Thoracic aorta endothelial cell (primary cell): ENCODE measurements around the gene CDHR2. TPM values are rescaled to one million over a fixed set of nuclear protein-coding genes. Genes with fewer than 3 reads are reported as not detected.

Source experiments
- small RNA-seq: library from RNA; depleted of rRNA; stranded (forward); fragments of <200 nt; gene quantifications from one replicate; pipeline ENCODE3, GENCODE V24; 2012
- total RNA-seq: library from RNA; depleted of rRNA; stranded (reverse); fragments of >200 nt; gene quantifications from 2 replicates; pipeline ENCODE4 v1.2.3, GENCODE V29; 2012

Gene CDHR2
- not detected in 2 replicates for total RNA-seq

DNA sequence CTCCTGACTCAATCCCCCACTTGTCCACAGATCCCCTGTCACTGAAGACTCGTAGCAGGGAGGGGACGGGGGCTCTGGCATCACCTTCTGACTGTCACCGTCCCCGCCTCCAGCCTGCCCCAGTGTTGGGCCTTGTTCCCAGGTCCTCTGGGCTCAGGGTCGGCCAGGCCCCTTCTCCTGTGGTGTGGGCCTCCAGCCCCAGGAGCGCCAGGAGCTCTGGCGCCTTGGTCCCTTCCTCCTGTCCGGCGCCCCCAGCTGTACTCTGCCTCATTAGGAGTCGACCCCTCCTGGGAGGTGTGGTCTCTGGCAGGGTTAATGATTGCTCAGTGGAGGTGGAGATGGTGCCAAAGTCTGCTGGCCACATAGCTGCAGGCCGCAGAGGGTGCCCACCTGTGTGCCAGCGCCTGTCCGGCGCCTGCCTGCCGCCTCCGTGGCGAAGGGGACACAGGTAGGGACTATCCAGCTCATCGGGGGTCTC is at the start of gene CDHR2:
CDHR2 (plus strand) TSS at position 376 of the 478 bp plus-strand sequence. CDS start 16,011 bp downstream, outside the sequence.

DNA sequence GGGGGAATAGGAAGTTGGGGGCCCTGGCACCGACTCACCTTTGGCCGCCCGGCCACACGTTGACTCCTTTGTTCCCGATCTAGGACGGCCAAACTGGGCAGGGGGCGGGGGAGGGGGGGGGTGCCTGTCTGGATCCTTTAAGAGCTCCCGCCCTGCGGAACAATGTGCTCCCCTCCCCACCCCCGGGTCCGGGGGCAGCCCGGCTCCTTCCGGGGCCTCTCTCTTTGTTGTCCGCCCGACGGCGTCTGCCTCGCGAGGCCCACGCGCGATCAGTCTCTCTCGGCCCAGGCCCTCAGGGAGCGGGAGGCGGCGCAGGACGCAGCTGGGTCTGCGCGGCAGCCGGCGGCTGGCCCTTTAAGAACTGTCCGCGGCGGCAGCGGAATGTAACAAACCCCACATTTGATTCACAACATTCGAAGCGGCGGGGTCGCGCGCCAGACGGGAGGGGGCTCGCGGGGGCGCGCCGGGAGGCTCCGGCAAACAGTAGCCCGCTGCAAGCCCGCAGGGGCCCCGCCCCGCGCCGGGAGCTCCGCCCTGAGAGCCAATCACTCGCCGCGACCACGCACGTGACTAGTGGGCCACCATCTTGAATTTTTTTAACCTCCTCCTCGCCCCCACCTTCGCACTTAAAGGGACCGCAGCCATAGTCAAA is 12.1 kb upstream of the CDHR2 start, which contains the start of gene RNF44:
RNF44 (minus strand) TSS at position 501 of the 652 bp plus-strand sequence. CDS start 4,930 bp downstream, outside the sequence.

GRCh38 chr5:176609724-176610434 is 60.7 kb downstream of the CDHR2 start, which contains the start of gene GPRIN1:
Gene GPRIN1, minus strand, starts transcription at chr5:176610156. Its CDS starts 10,322 bp downstream, at chr5:176599834.

DNA sequence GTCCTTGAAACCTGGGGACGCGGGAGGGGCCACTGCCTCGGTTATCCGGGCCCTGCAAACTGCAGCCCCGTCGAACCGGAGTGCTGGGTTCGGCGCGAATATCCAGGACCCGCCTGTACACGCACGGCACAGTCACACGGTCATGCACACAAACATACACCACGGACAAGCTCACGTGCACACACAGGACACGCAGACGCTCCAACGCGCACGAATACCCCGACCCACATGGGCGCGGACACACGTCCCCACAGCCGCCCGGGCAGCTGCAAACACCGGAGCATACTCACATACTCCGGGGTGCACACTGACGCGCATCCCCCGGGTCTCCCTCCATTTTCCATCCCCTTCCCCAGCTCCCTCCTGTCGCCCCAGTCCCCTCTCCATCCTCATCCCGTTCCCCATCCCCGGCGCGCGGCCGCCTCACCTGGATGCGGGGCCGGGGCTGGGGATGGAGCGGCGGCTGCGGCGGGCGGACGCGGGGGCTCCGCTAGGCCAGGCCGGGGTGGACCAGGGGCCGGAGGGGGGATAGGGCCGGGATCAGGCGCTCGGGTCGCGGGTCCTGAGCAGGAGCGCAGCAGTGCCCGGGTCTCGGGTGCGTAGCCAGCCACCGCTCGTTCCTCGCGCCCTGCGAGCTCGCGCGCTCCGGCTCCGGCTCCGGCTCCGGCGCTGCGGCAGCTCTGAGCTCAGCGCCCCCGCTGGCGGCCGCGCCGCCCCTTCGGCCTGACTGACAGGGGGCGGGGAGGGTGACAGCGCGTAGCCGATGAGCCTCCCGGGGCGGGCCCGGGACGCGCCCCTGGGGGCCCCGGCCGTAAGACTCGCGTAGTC is 80.9 kb downstream of the CDHR2 start, which contains the start of the genes EIF4E1B and SNCB:
EIF4E1B (plus strand) TSS at position 823 of the 828 bp plus-strand sequence. CDS start 12,113 bp downstream, outside the sequence.
SNCB (minus strand) TSS at position 682 of the 828 bp plus-strand sequence. CDS start 880 bp downstream, outside the sequence.

Small RNA genes lying within 50 kb of the gene (small RNA-seq; reads per million reads assigned to genes)
- gene MIR4281 (not detected), gene RF00019 (not detected), gene RN7SL684P (not detected)

Other genes with a start within 250 kb of the CDHR2 start
- 101 and 137 TPM in 2 replicates for gene KIAA1191, start 187.6 kb upstream of the CDHR2 start, total RNA-seq
- gene ARL10, start 183.9 kb upstream of the CDHR2 start, total RNA-seq, result 8.4 and 11.3 TPM in 2 replicates
- gene NOP16, start 160.7 kb upstream of the CDHR2 start, total RNA-seq, result 35.1 and 42.0 TPM in 2 replicates
- gene HIGD2A, start 160.6 kb upstream of the CDHR2 start, total RNA-seq, result 37.5 and 46.7 TPM in 2 replicates
- 93.0 and 116 TPM in 2 replicates for gene CLTB, start 132.8 kb upstream of the CDHR2 start, total RNA-seq
- gene FAF2, start 101.0 kb upstream of the CDHR2 start, total RNA-seq, result 49.3 and 56.4 TPM in 2 replicates
- 9.6 and 12.3 TPM in 2 replicates for gene RNF44, start 11.9 kb upstream of the CDHR2 start, total RNA-seq
- gene GPRIN1, start 60.8 kb downstream of the CDHR2 start, total RNA-seq, result 7.2 and 7.7 TPM in 2 replicates
- gene SNCB, start 81.2 kb downstream of the CDHR2 start, total RNA-seq, result 0.27 TPM in 1 of 2 replicates, not detected in the other
- not detected in 2 replicates for gene EIF4E1B, start 81.3 kb downstream of the CDHR2 start, total RNA-seq
- gene TSPAN17, start 98.1 kb downstream of the CDHR2 start, total RNA-seq, result 36.4 and 43.9 TPM in 2 replicates